ENCODE data around the gene AUNIP. TPM values are rescaled to one million over a fixed set of nuclear protein-coding genes. Genes with fewer than 3 reads are reported as not detected.
A peak's percentile ranks its signal among the peaks of the same experiment; 100 is the strongest.

Gene AUNIP
- total RNA-seq, 4 donors from 2014 or later = 0.26 to 0.89 (median 0.49) TPM; not detected in 1

GRCh38 chr1:25804244-25804963 is 54.9 kb downstream of the AUNIP start:
- TF ChIP-seq CTCF (IDR thresholded peaks at IDR 0.05) (no peak), POLR2AphosphoS5 (IDR thresholded peaks at IDR 0.05) (no peak), EP300 (IDR thresholded peaks at IDR 0.05) (no peak), POLR2A (IDR thresholded peaks at IDR 0.05) (no peak)
- WGBS = 66% methylated on average over 10 of the region's 10 CpGs
- H3K4me1 ChIP-seq = peaks cover 83% of the 10 kb centered on the region
- no peak for DNase-seq (ENCODE audit: low spot score in 2 of 2)
- H3K27ac ChIP-seq = peak overlapping the region; percentile 70
- H3K9me3 ChIP-seq = no peaks in the 10 kb centered on the region
- H3K4me3 ChIP-seq = no peak overlapping the region
- H3K36me3 ChIP-seq = peaks cover 30% of the 10 kb centered on the region
- H3K27me3 ChIP-seq = no peaks in the 10 kb centered on the region

GRCh38 chr1:25803368-25803767 is 55.9 kb downstream of the AUNIP start:
- H3K27ac ChIP-seq = no peak overlapping the region
- H3K27me3 ChIP-seq = no peaks in the 10 kb centered on the region
- WGBS = 88% methylated on average over 1 of the region's 1 CpG
- H3K36me3 ChIP-seq = peaks cover 20% of the 10 kb centered on the region
- TF ChIP-seq EP300 (IDR thresholded peaks at IDR 0.05) = no peak
- no peak for TF ChIP-seq POLR2AphosphoS5 (IDR thresholded peaks at IDR 0.05)
- no peak for TF ChIP-seq POLR2A (IDR thresholded peaks at IDR 0.05)
- no peak for TF ChIP-seq CTCF (IDR thresholded peaks at IDR 0.05)
- no peaks in the 10 kb centered on the region for H3K9me3 ChIP-seq
- peaks cover 76% of the 10 kb centered on the region for H3K4me1 ChIP-seq
- H3K4me3 ChIP-seq = no peak overlapping the region
- DNase-seq (ENCODE audit: low spot score in 2 of 2) = no peak

- TF ChIP-seq EP300 (IDR thresholded peaks at IDR 0.05) = no peak
- no peak for DNase-seq (ENCODE audit: low spot score in 2 of 2)
- H3K9me3 ChIP-seq = no peaks in the 10 kb centered on the region
- H3K4me1 ChIP-seq = peaks cover 74% of the 10 kb centered on the region
- peaks cover 15% of the 10 kb centered on the region for H3K36me3 ChIP-seq
- no peak overlapping the region for H3K4me3 ChIP-seq
- no peaks in the 10 kb centered on the region for H3K27me3 ChIP-seq
- 46% methylated on average over 6 of the region's 6 CpGs for WGBS
- H3K27ac ChIP-seq = no peak overlapping the region
These were observed 56.3 kb downstream of the AUNIP start for GRCh38 chr1:25802915-25803314.

GRCh38 chr1:25800703-25801377 is 58.4 kb downstream of the AUNIP start:
- Histone ChIP-seq H3K4me1 (peaks cover 67% of the 10 kb centered on the region), H3K9me3 (no peaks in the 10 kb centered on the region), H3K27me3 (no peaks in the 10 kb centered on the region), H3K4me3 (peak overlapping the region; percentile 64), H3K36me3 (peaks cover 6% of the 10 kb centered on the region), H3K27ac (peak overlapping the region; percentile 70)
- WGBS = 46% methylated on average over 15 of the region's 15 CpGs
- DNase-seq (ENCODE audit: low spot score in 2 of 2) = no peak
- TF ChIP-seq POLR2A (IDR thresholded peaks at IDR 0.05) (no peak), EP300 (IDR thresholded peaks at IDR 0.05) (no peak), CTCF (IDR thresholded peaks at IDR 0.05) (no peak), POLR2AphosphoS5 (IDR thresholded peaks at IDR 0.05) (no peak)

GRCh38 chr1:25799935-25800702 is 59.1 kb downstream of the AUNIP start, which contains the start of gene SELENON:
Gene SELENON, plus strand, starts transcription at chr1:25800193. Its CDS starts 38 bp downstream, at chr1:25800231.
- peaks cover 59% of the 10 kb centered on the region for H3K4me1 ChIP-seq

More at GRCh38 chr1:25799935-25800702, 59.1 kb downstream of the AUNIP start, which contains the start of gene SELENON:
- no peak for TF ChIP-seq EP300 (IDR thresholded peaks at IDR 0.05)
- no peak for TF ChIP-seq POLR2AphosphoS5 (IDR thresholded peaks at IDR 0.05)
- TF ChIP-seq CTCF (IDR thresholded peaks at IDR 0.05) = no peak
- TF ChIP-seq POLR2A (IDR thresholded peaks at IDR 0.05) = no peak
- Histone ChIP-seq H3K9me3 (no peaks in the 10 kb centered on the region), H3K36me3 (peaks cover 6% of the 10 kb centered on the region), H3K27me3 (no peaks in the 10 kb centered on the region), H3K4me3 (peak within 1 kb of the TSS; percentile 64), H3K27ac (peak within 1 kb of the TSS; percentile 73)
- no peak for DNase-seq (ENCODE audit: low spot score in 2 of 2)
- 3% methylated on average over 10 of the region's 91 CpGs for WGBS
